CD14-positive monocyte (primary cell): ENCODE measurements around the gene CANX. TPM values are rescaled to one million over a fixed set of nuclear protein-coding genes. Genes with fewer than 3 reads are reported as not detected.

ENCODE experiments used
- DNase-seq, 3 donors: peaks; one replicate each; pipeline ENCODE4 v3.0.0-alpha.2; 2011 to 2022
- H2AFZ ChIP-seq: 2 replicates; pipeline ENCODE4 v1.6.0; 2012; ENCODE audit warnings: mild to moderate bottlenecking, low read depth, low read length, inconsistent platforms; ENCODE audit not compliant: insufficient read depth, poor library complexity, severe bottlenecking
- H3K27ac ChIP-seq, 2 donors: 1 replicate in 1 of 2; 2 replicates in 1 of 2; pipeline ENCODE4 v1.5.1; 2012 to 2013; ENCODE audit warnings: low read length in 2 of 2, control low read depth in 1 of 2, inconsistent platforms in 1 of 2, low read depth in 1 of 2, mild to moderate bottlenecking in 1 of 2
- H3K27me3 ChIP-seq, 2 donors: one replicate each; pipeline versions ENCODE4 v1.6.0 to v1.6.1; 2011 to 2013; ENCODE audit warnings: low read length in 2 of 2; ENCODE audit not compliant: control insufficient read depth in 2 of 2, insufficient read depth in 2 of 2
- H3K36me3 ChIP-seq, 2 donors: replicated peaks in 1 of 2; 1 replicate in 1 of 2; 2 replicates in 1 of 2; pipeline versions ENCODE4 v1.5.1 to v1.6.1; 2012 to 2013; ENCODE audit warnings: low read length in 2 of 2, control low read depth in 1 of 2, inconsistent platforms in 1 of 2, mild to moderate bottlenecking in 1 of 2; ENCODE audit not compliant: insufficient read depth in 2 of 2, control insufficient read depth in 1 of 2
- H3K4me1 ChIP-seq, 2 donors: 1 replicate in 1 of 2; 2 replicates in 1 of 2; pipeline versions ENCODE4 v1.5.1 to v1.6.1; 2012 to 2013; ENCODE audit warnings: low read length in 2 of 2, control low read depth in 1 of 2, inconsistent platforms in 1 of 2, mild to moderate bottlenecking in 1 of 2, moderate library complexity in 1 of 2; ENCODE audit not compliant: insufficient read depth in 2 of 2, control insufficient read depth in 1 of 2
- H3K4me2 ChIP-seq: replicated peaks from 2 replicates; pipeline ENCODE3; 2012; ENCODE audit warnings: low read length, moderate library complexity, mild to moderate bottlenecking; ENCODE audit not compliant: poor library complexity, severe bottlenecking; ENCODE audit errors: extremely low read depth
- H3K4me3 ChIP-seq, 3 experiments: fragments of 200-600 bp in 1 of 3; sonication (generic) in 1 of 3; replicated peaks in 1 of 3; 1 replicate in 2 of 3; 2 replicates in 1 of 3; pipeline ENCODE4 v1.5.1; 2011 to 2013; ENCODE audit warnings: low read length in 3 of 3, mild to moderate bottlenecking in 3 of 3, control low read depth in 2 of 3, low read depth in 2 of 3, inconsistent platforms in 1 of 3, moderate library complexity in 1 of 3
- H3K79me2 ChIP-seq: 2 replicates; pipeline ENCODE4 v1.6.0; 2012; ENCODE audit warnings: mild to moderate bottlenecking, control low read depth, inconsistent platforms, low read length, moderate library complexity; ENCODE audit not compliant: insufficient read depth
- H3K9ac ChIP-seq: 2 replicates; pipeline ENCODE4 v1.6.0; 2017; ENCODE audit warnings: low read length, mild to moderate bottlenecking; ENCODE audit not compliant: insufficient read depth, poor library complexity, severe bottlenecking
- H3K9me3 ChIP-seq, 2 donors: replicated peaks in 1 of 2; 1 replicate in 1 of 2; 2 replicates in 1 of 2; pipeline versions ENCODE4 v1.5.1 to v1.6.1; 2012 to 2013; ENCODE audit warnings: low read length in 2 of 2, control low read depth in 1 of 2; ENCODE audit not compliant: control insufficient read depth in 1 of 2, insufficient read depth in 1 of 2
- H4K20me1 ChIP-seq: 2 replicates; pipeline ENCODE4 v1.6.0; 2012; ENCODE audit warnings: mild to moderate bottlenecking, low read length, control low read depth, moderate library complexity; ENCODE audit not compliant: insufficient read depth
- H3K27ac Mint-ChIP-seq, 7 donors: one replicate each; pipeline ENCODE4 v1.8.0; 2020; ENCODE audit warnings: mild to moderate bottlenecking in 7 of 7, mixed read lengths in 7 of 7, moderate library complexity in 6 of 7, inconsistent platforms in 2 of 7
- H3K27me3 Mint-ChIP-seq, 3 donors: one replicate each; pipeline ENCODE4 v1.8.0; 2021 to 2022; ENCODE audit warnings: low read depth in 3 of 3, mild to moderate bottlenecking in 3 of 3, mixed read lengths in 3 of 3, moderate library complexity in 3 of 3, inconsistent platforms in 1 of 3
- H3K36me3 Mint-ChIP-seq, 2 donors: one replicate each; pipeline ENCODE4 v1.8.0; 2020; ENCODE audit warnings: mixed read lengths in 2 of 2, inconsistent platforms in 1 of 2, mild to moderate bottlenecking in 1 of 2
- H3K4me1 Mint-ChIP-seq: one replicate; pipeline ENCODE4 v1.8.0; 2020; ENCODE audit warnings: mild to moderate bottlenecking, mixed read lengths
- H3K4me3 Mint-ChIP-seq, 2 donors: one replicate each; pipeline ENCODE4 v1.8.0; 2020; ENCODE audit warnings: mild to moderate bottlenecking in 2 of 2, mixed read lengths in 2 of 2, moderate library complexity in 1 of 2
- H3K9me3 Mint-ChIP-seq, 7 donors: one replicate each; pipeline ENCODE4 v1.8.0; 2020 to 2022; ENCODE audit warnings: mixed read lengths in 7 of 7, mild to moderate bottlenecking in 6 of 7, moderate library complexity in 6 of 7, inconsistent platforms in 2 of 7
- CTCF ChIP-seq: fragments of 200-600 bp; IDR thresholded peaks from one replicate; pipeline ENCODE4 v1.8.0; 2022; ENCODE audit warnings: antibody characterized with exemption, mild to moderate bottlenecking
- WGBS: methylation state at CpG from one replicate; pipeline ENCODE4 v1.1.5; 2013; ENCODE audit warnings: missing lambda C conversion rate; ENCODE audit not compliant: insufficient coverage; 5-methylcytosine and 5-hydroxymethylcytosine counted together
- intact Hi-C, 2 donors: fragments of 100-400 bp; cut with micrococcal nuclease; formaldehyde crosslinking; loops; one replicate each; pipeline versions ENCODE4 v1.15.0 to v1.15.1; 2023
- polyA plus RNA-seq, 3 donors: library from polyadenylated mRNA; depleted of rRNA in 1 of 3; unstranded in 2 of 3; stranded (reverse) in 1 of 3; fragments of 300-500 nt in 2 of 3; fragments of >200 nt in 1 of 3; fragmentation: Illumina TruSeq in 2 of 3; gene quantifications; 1 replicate in 2 of 3; 2 replicates in 1 of 3; pipeline ENCODE4 v1.2.3, GENCODE V29; 2012 to 2021

The CANX gene
- polyA plus RNA-seq, 3 donors = 78.1 to 368 (median 259) TPM

GRCh38 chr5:179746872-179747271, 48.1 kb downstream of the CANX start:
- Histone ChIP-seq H4K20me1 (peaks cover 100% of the 10 kb centered on the region), H3K27me3 (no peaks in the 10 kb centered on the region), H3K27ac (peak overlapping the region in 1 of 2 donors; percentile 73), H3K4me3 (no peak overlapping the region), H3K4me2 (no peak overlapping the region), H2AFZ (no peak overlapping the region), H3K36me3 (peaks cover 4 to 22% of the 10 kb centered on the region in 2 donors), H3K9me3 (no peaks in the 10 kb centered on the region), H3K9ac (no peak overlapping the region), H3K79me2 (peaks cover 99% of the 10 kb centered on the region), H3K4me1 (peaks cover 12 to 22% of the 10 kb centered on the region in 2 donors)
- H3K4me3 Mint-ChIP-seq = peak overlapping the region in 1 of 2 donors; percentile 46
- H3K4me1 Mint-ChIP-seq = peaks cover 22% of the 10 kb centered on the region
- H3K9me3 Mint-ChIP-seq = no peaks in the 10 kb centered on the region
- H3K27ac Mint-ChIP-seq = peak overlapping the region; percentile 63 to 94 (median 84)
- no peak for TF ChIP-seq CTCF
- intact Hi-C loops = no loop called here
- peaks cover 0 to 3% (median 0%) of the 10 kb centered on the region in 3 donors for H3K27me3 Mint-ChIP-seq
- WGBS = 100% methylated on average over 1 of the region's 2 CpGs
- no peak for DNase-seq
- peaks cover 17 to 42% of the 10 kb centered on the region in 2 donors for H3K36me3 Mint-ChIP-seq

- no peak for TF ChIP-seq CTCF
- no peaks in the 10 kb centered on the region for H3K9me3 ChIP-seq
- peak; percentile 69 to 83 (median 76) for DNase-seq
- no peaks in the 10 kb centered on the region for H3K9me3 Mint-ChIP-seq
- intact Hi-C loops = no loop called here
- peaks cover 97% of the 10 kb centered on the region for H4K20me1 ChIP-seq
- no peak overlapping the region for H3K9ac ChIP-seq
- peak overlapping the region; percentile 3 for H3K4me2 ChIP-seq
- peaks cover 0 to 3% (median 0%) of the 10 kb centered on the region in 3 donors for H3K27me3 Mint-ChIP-seq
- peaks cover 97% of the 10 kb centered on the region for H3K79me2 ChIP-seq
- no peak overlapping the region for H2AFZ ChIP-seq
- H3K27me3 ChIP-seq = no peaks in the 10 kb centered on the region
- peaks cover 22% of the 10 kb centered on the region for H3K4me1 Mint-ChIP-seq
- H3K27ac Mint-ChIP-seq = peak overlapping the region; percentile 73 to 94 (median 87)
- H3K36me3 Mint-ChIP-seq = peaks cover 17 to 45% of the 10 kb centered on the region in 2 donors
- WGBS = 20% methylated on average over 1 of the region's 3 CpGs
- no peak overlapping the region for H3K4me3 ChIP-seq
- H3K4me3 Mint-ChIP-seq = peak overlapping the region in 1 of 2 donors; percentile 60
- peaks cover 4 to 24% of the 10 kb centered on the region in 2 donors for H3K36me3 ChIP-seq
- H3K27ac ChIP-seq = peak overlapping the region; percentile 32 to 64
- peaks cover 12 to 22% of the 10 kb centered on the region in 2 donors for H3K4me1 ChIP-seq
Observed at GRCh38 chr5:179747811-179748210, 49.0 kb downstream of the CANX start.
